Coronary artery (tissue), 2 donors: Measurements from ENCODE around the gene CRHR1.

ENCODE experiments used
- DNase-seq: peaks from one replicate; pipeline ENCODE4 v3.0.0-alpha.2; 2017; ENCODE audit warnings: low spot score
- H3K27ac ChIP-seq, 2 donors: fragments of 200-600 bp; sonication (generic); one replicate each; pipeline ENCODE4 v1.5.1; 2016 to 2019
- H3K4me3 ChIP-seq: fragments of 200-600 bp; sonication (generic); 2 replicates; pipeline ENCODE4 v1.5.1; 2016; ENCODE audit warnings: mild to moderate bottlenecking, moderate library complexity
- CTCF ChIP-seq: fragments of 200-600 bp; sonication (generic); IDR thresholded peaks from one replicate; pipeline ENCODE4 v1.5.1; 2019; ENCODE audit warnings: antibody characterized with exemption

The CRHR1 gene

GRCh38 chr17:45794840-45795239, 10.7 kb downstream of the CRHR1 start:
- H3K4me3 ChIP-seq, result no peak overlapping the region

GRCh38 chr17:45800816-45801215, 16.7 kb downstream of the CRHR1 start:
- DNase-seq, result no peak
- no peak overlapping the region for H3K27ac ChIP-seq
- H3K4me3 ChIP-seq, result no peak overlapping the region
- no peak for TF ChIP-seq CTCF

More at GRCh38 chr17:45794840-45795239, 10.7 kb downstream of the CRHR1 start:
- DNase-seq, result no peak
- H3K27ac ChIP-seq, result no peak overlapping the region
- no peak for TF ChIP-seq CTCF

GRCh38 chr17:45801421-45801820, 17.3 kb downstream of the CRHR1 start:
- H3K27ac ChIP-seq, result no peak overlapping the region
- no peak overlapping the region for H3K4me3 ChIP-seq
- DNase-seq, result no peak
- no peak for TF ChIP-seq CTCF

GRCh38 chr17:45808845-45809244, 24.7 kb downstream of the CRHR1 start:
- no peak for DNase-seq
- Histone ChIP-seq H3K27ac (no peak overlapping the region), H3K4me3 (no peak overlapping the region)
- TF ChIP-seq CTCF, result no peak

- H3K27ac ChIP-seq, result no peak overlapping the region
- no peak for DNase-seq
- H3K4me3 ChIP-seq, result no peak overlapping the region
- TF ChIP-seq CTCF, result no peak
These were observed 25.4 kb downstream of the CRHR1 start for GRCh38 chr17:45809499-45809898.

- no peak for DNase-seq
- no peak for TF ChIP-seq CTCF
- Histone ChIP-seq H3K4me3 (no peak overlapping the region), H3K27ac (no peak overlapping the region)
These were observed 28.0 kb downstream of the CRHR1 start for GRCh38 chr17:45812102-45812501.

GRCh38 chr17:45813048-45813725, 29.1 kb downstream of the CRHR1 start:
- H3K27ac ChIP-seq, result no peak overlapping the region
- TF ChIP-seq CTCF, result no peak
- no peak overlapping the region for H3K4me3 ChIP-seq
- DNase-seq, result no peak
